ENCODE results near the gene PTGER2.

- no peak for TF ChIP-seq POLR2AphosphoS5 (IDR thresholded peaks at IDR 0.05; ENCODE audit: low read depth, low read length)
- TF ChIP-seq TAF1 (IDR thresholded peaks at IDR 0.05; ENCODE audit: borderline replicate concordance, insufficient read depth, low read length): no peak
- no peak for TF ChIP-seq REST (IDR thresholded peaks at IDR 0.05; ENCODE audit: insufficient read depth in 1 of 2, low read depth in 2 of 2, low read length in 2 of 2)
- TF ChIP-seq FOXP2 (optimal IDR thresholded peaks at IDR 0.05; ENCODE audit: borderline replicate concordance, extremely low read depth, extremely low read length, insufficient read depth): no peak
Observed at GRCh38 chr14:52339262-52339661, 25.1 kb downstream of the PTGER2 start.

Measured in PFSK-1 (cell line).